G401.6 (cell line): Measurements from ENCODE around the gene ZNF516.

ENCODE experiments used
- FAIRE-seq: peaks from 2 replicates; lab custom pipeline; 2012; peaks lifted over from hg19 to GRCh38; lab: Jason Lieb, UNC

The ZNF516 gene

GRCh38 chr18:76441668-76442412, 53.2 kb downstream of the ZNF516 start:
- no peak for FAIRE-seq

GRCh38 chr18:76441002-76441667, 53.9 kb downstream of the ZNF516 start:
- no peak for FAIRE-seq

GRCh38 chr18:76437910-76438309, 57.1 kb downstream of the ZNF516 start:
- no peak for FAIRE-seq

DNA sequence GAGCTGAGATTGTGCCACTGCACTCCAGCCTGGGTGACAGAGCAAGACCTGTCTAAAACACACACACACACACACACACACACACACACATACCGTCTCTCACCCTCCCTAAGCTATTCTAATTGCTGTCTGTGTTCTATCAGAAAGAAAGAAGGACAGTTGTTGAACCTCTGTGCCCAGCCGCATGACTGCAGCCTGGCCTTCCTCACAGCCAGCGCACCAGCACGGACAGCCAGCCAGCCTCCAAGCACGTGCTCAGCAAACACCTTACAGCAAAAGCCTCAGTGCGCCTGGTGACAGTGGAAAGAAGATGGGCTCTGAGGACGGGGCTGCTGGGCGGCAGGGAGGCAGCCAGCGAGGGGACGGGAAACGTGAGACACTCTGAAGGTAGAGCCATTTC, 58.0 kb downstream of the ZNF516 start:
- FAIRE-seq: no peak

GRCh38 chr18:76436342-76436741, 58.7 kb downstream of the ZNF516 start:
- no peak for FAIRE-seq

- no peak for FAIRE-seq
Measured at GRCh38 chr18:76435316-76435989, 59.6 kb downstream of the ZNF516 start.

DNA sequence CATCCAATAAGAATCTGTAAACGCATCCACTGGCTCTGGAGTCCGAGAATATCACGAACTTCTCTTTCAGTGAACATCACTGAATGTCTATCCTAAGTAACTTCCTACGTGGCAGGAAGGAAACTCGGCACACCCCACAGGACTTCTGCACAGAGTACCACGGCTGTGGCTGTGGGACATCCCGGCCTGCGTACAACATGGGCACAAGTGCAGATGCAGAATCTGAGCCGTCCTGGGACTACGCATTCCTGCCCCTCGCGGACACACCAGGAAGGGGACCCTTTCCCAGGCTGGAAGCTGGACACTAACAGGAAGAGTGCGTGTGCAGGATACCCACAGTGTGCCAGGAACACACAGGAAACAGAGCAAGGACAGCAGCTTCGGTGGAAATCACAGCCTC, 60.6 kb downstream of the ZNF516 start:
- FAIRE-seq: no peak

GRCh38 chr18:76433788-76434187, 61.3 kb downstream of the ZNF516 start:
- no peak for FAIRE-seq

DNA sequence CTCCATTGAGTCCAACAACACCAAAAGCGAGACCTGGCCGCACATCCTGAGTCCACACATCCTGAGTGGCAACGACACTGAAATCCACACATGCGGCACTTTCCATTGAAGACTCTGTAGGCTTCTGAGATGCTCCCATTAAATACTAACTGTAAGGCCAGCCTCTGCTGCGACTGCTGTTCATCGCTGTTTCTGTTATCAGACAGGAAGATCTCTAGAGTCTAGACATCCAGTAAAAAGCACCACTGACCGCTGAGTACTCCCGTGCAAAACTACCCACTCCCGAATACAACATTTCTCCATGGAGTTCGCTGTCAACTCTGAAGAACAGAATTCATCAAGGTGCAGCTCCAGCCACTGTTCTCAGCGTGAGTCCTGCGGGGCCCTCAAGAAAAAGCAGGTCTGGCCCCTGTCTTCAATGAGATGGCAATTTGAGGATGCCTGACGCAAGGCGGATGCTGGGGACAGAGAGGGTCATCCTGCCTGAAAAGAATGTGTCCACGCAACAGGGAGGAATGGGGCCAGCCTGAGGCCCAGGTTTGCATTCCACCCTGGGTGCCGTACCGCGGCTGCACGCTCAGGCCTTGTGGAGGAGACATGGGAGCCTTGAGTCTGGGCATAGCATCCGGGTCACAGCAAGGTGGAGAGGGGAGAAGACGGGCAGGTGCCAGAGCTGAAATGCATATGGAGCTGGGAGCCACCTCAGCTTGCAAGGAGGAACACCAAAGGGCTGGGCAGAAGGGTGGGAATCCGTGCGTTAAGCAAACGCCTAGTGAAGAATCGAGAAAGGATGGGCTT, 61.9 kb downstream of the ZNF516 start:
- FAIRE-seq: no peak

- FAIRE-seq: no peak
Measured at GRCh38 chr18:76432274-76432755, 62.7 kb downstream of the ZNF516 start.

DNA sequence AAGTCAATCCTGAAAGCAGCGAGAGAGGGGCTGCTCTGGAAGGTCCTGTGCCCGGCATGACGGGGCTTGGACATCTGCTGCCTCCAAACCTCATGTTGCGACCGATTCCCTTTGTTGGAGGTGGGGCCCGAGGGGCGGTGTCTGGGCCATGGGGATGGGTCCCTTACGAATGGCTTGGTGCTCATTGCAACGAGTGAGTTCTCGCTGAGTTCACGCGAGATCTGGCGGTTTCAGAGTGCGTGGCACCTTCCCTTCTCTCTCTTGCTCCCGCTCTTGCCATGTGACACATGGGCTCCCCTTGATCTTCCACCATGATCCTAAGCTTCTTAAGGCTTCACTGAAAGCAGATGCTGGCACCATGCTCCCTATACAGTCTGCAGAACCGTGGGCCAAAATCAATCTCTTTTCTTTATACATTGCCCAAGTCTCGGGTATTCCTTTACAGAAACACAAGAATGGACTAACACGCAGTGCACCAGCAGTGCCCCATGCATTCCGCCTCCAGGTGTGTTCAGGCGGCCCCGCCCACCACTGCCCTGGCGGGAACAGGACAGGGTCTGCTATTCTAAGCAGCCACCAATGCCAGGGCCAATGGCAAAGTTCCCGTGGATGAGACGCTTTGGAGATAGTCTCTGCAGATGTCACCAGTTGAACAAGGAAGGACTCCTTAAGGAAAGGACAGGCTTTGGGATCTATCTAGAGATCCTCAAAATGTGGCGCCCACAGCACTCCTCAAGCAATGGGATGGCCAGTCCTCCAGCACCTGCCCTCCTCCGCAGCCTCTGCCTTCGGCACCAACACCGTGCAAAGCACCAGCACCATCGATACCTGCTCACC, 63.4 kb downstream of the ZNF516 start:
- FAIRE-seq: no peak

DNA sequence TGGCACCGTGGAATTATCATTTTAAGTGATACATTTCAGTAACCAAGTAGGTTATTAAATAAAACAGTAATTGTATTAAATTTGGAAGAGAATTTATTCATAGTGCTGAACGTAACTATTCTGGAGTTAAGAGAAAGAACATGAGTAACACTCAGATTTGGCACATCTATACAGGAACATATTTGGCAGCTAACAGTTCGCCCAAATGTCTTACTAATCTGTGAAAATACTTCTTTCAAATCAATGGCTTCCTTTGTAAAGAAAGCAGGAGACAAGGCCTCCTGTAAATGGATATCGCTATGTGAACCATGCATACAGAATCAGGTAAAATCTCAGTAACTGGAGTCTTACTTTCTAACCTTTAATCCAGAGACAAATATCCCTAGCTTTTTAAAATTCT, 64.4 kb downstream of the ZNF516 start:
- no peak for FAIRE-seq

- no peak for FAIRE-seq
Measured at GRCh38 chr18:76429262-76430126, 65.5 kb downstream of the ZNF516 start.

GRCh38 chr18:76428396-76429261, 66.4 kb downstream of the ZNF516 start:
- no peak for FAIRE-seq

DNA sequence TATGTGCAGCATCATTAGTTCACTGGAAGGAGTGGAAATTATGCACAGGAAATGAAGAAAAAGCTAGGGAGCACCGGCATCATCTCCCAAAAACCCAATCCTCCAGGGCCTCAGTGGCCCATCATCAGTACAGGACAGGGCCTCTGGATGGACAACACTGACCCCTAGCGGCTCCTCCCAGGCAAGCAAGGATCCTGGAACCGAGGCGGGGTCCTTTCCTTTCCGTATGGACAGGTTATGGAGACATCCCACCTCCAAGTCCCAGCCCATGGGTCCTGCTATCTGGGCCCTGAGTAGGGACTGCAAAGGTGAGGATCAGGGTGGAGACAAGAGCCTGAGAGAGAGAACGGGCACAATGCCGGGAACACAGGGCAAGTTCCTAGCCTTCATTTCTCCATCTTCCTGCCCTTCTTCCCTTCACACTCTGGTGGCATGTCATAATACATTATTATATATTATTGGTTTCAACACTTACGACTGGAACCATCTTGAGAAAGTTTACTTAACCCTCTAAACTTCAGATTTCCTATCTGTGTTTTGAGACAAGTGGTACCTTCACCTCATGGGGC, 68.2 kb downstream of the ZNF516 start:
- FAIRE-seq: no peak

- FAIRE-seq: no peak
Measured at GRCh38 chr18:76425146-76426131, 69.6 kb downstream of the ZNF516 start.

GRCh38 chr18:76422838-76423237, 72.2 kb downstream of the ZNF516 start:
- FAIRE-seq: no peak

- no peak for FAIRE-seq
Measured at GRCh38 chr18:76422121-76422520, 72.9 kb downstream of the ZNF516 start.
